Activated CD4-positive, alpha-beta T cell treated with anti-CD3 and anti-CD28 coated beads for 36 hours (primary cell): ENCODE results near the gene ITPRIPL2. TPM values are rescaled to one million over a fixed set of nuclear protein-coding genes. Genes with fewer than 3 reads are reported as not detected.

Source experiments
- ATAC-seq: fragments of 200-7000 bp; cut with Tn5 transposase; one replicate; pipeline ENCODE4 v1.10.0; 2021; ENCODE audit warnings: mild to moderate bottlenecking, moderate library complexity
- CTCF ChIA-PET: fragments of 350-600 bp; sonication (Branson Sonifier 250); formaldehyde crosslinking; loops from one replicate; lab custom pipeline; 2021; ENCODE audit warnings: antibody characterized with exemption; lab: Charles Lee
- POLR2A ChIA-PET: fragments of 350-600 bp; sonication (Branson Sonifier 250); formaldehyde crosslinking; loops from one replicate; lab custom pipeline; 2021; ENCODE audit warnings: antibody characterized with exemption, inconsistent platforms; lab: Charles Lee
- DNase-seq: peaks from one replicate; pipeline ENCODE4 v3.0.0-alpha.2; 2020
- H3K27ac Mint-ChIP-seq: one replicate; pipeline ENCODE4 v1.8.0; 2021; ENCODE audit warnings: mixed read lengths
- H3K27me3 Mint-ChIP-seq: one replicate; pipeline ENCODE4 v1.8.0; 2021; ENCODE audit warnings: mixed read lengths
- H3K36me3 Mint-ChIP-seq: one replicate; pipeline ENCODE4 v1.8.0; 2021; ENCODE audit warnings: low read depth, mixed read lengths
- H3K4me1 Mint-ChIP-seq: one replicate; pipeline ENCODE4 v1.8.0; 2021; ENCODE audit warnings: mixed read lengths
- H3K4me3 Mint-ChIP-seq: one replicate; pipeline ENCODE4 v1.8.0; 2021; ENCODE audit warnings: mild to moderate bottlenecking, moderate library complexity, mixed read lengths
- H3K9me3 Mint-ChIP-seq: one replicate; pipeline ENCODE4 v1.8.0; 2021; ENCODE audit warnings: low read depth, mixed read lengths
- intact Hi-C, 2 experiments: fragments of 100-400 bp; cut with DNase I in 1 of 2; cut with micrococcal nuclease in 1 of 2; formaldehyde crosslinking; loops; one replicate each; pipeline versions ENCODE4 v1.14.2 to v1.15.1; 2022 to 2024; cut with DNase I, micrococcal nuclease
- total RNA-seq, 2 experiments: library from RNA; stranded (reverse); gene quantifications; one replicate each; pipeline ENCODE4 v1.2.3, GENCODE V29; 2021

The ITPRIPL2 gene
- total RNA-seq, 2 experiments from 2014 or later = 2.4 to 4.2 TPM

- ChIA-PET POLR2A (no interaction called here), CTCF (interaction anchor here (0.7 to 1.1 kb wide), 2 partner anchors 16 to 38 kb away, joined by 3 read pairs; no protein-coding TSS in a partner anchor)
- H3K36me3 Mint-ChIP-seq = no peaks in the 10 kb centered on the region
Observed at GRCh38 chr16:19123535-19124178, 9.9 kb downstream of the ITPRIPL2 start.

GRCh38 chr16:19126300-19126699 is 12.5 kb downstream of the ITPRIPL2 start:
- Mint-ChIP-seq H3K4me3 (no peak overlapping the region), H3K27ac (no peak overlapping the region), H3K27me3 (no peaks in the 10 kb centered on the region), H3K36me3 (no peaks in the 10 kb centered on the region), H3K9me3 (no peaks in the 10 kb centered on the region), H3K4me1 (peaks cover 19% of the 10 kb centered on the region)
- ChIA-PET CTCF (interaction anchor here (0.6 to 0.7 kb wide), 2 partner anchors 64 to 87 kb away, joined by 3 to 5 read pairs; no protein-coding TSS in a partner anchor), POLR2A (no interaction called here)
- intact Hi-C loops = no loop called here
- ATAC-seq (no peak), DNase-seq (no peak)

More at GRCh38 chr16:19123535-19124178, 9.9 kb downstream of the ITPRIPL2 start:
- ATAC-seq = no peak
- H3K4me3 Mint-ChIP-seq = no peak overlapping the region
- intact Hi-C loops = no loop called here
- no peak overlapping the region for H3K27ac Mint-ChIP-seq
- peaks cover 3% of the 10 kb centered on the region for H3K27me3 Mint-ChIP-seq
- H3K4me1 Mint-ChIP-seq = peaks cover 24% of the 10 kb centered on the region
- DNase-seq = no peak
- no peaks in the 10 kb centered on the region for H3K9me3 Mint-ChIP-seq

GRCh38 chr16:19127205-19127604 is 13.4 kb downstream of the ITPRIPL2 start:
- ChIA-PET CTCF (interaction anchor here (1.0 kb wide), 1 partner anchor 52 kb away, joined by 3 read pairs; no protein-coding TSS in a partner anchor), POLR2A (no interaction called here)
- Mint-ChIP-seq H3K36me3 (no peaks in the 10 kb centered on the region), H3K4me1 (peaks cover 21% of the 10 kb centered on the region), H3K27me3 (no peaks in the 10 kb centered on the region), H3K27ac (peak overlapping the region; percentile 7), H3K4me3 (no peak overlapping the region), H3K9me3 (no peaks in the 10 kb centered on the region)
- peak; percentile 66 for ATAC-seq
- intact Hi-C loops = no loop called here
- DNase-seq = no peak

- Mint-ChIP-seq H3K4me1 (peaks cover 21% of the 10 kb centered on the region), H3K27ac (peak overlapping the region; percentile 7), H3K27me3 (no peaks in the 10 kb centered on the region), H3K4me3 (no peak overlapping the region), H3K9me3 (no peaks in the 10 kb centered on the region), H3K36me3 (no peaks in the 10 kb centered on the region)
- ATAC-seq (peak; percentile 57), DNase-seq (peak; percentile 16)
- POLR2A ChIA-PET = no interaction called here
- intact Hi-C loops = no loop called here
- CTCF ChIA-PET = interaction anchor here (1.0 to 1.1 kb wide), 2 partner anchors 41 to 51 kb away, joined by 3 to 4 read pairs; no protein-coding TSS in a partner anchor
Observed at GRCh38 chr16:19127674-19128131, 13.9 kb downstream of the ITPRIPL2 start.

- H3K4me1 Mint-ChIP-seq = peaks cover 21% of the 10 kb centered on the region
- H3K27ac Mint-ChIP-seq = no peak overlapping the region
- intact Hi-C loops = no loop called here
- no peaks in the 10 kb centered on the region for H3K36me3 Mint-ChIP-seq
- ChIA-PET POLR2A (no interaction called here), CTCF (interaction anchor here (1.1 kb wide), 1 partner anchor 42 kb away, joined by 4 read pairs; no protein-coding TSS in a partner anchor)
- no peak for ATAC-seq
- no peaks in the 10 kb centered on the region for H3K27me3 Mint-ChIP-seq
- no peak overlapping the region for H3K4me3 Mint-ChIP-seq
- no peak for DNase-seq
- H3K9me3 Mint-ChIP-seq = no peaks in the 10 kb centered on the region
Observed at GRCh38 chr16:19128454-19129200, 14.9 kb downstream of the ITPRIPL2 start.

- CTCF ChIA-PET = no interaction called here
- H3K9me3 Mint-ChIP-seq = no peaks in the 10 kb centered on the region
- H3K36me3 Mint-ChIP-seq = no peaks in the 10 kb centered on the region
- H3K27ac Mint-ChIP-seq = no peak overlapping the region
- ATAC-seq (no peak), DNase-seq (no peak)
- H3K4me3 Mint-ChIP-seq = no peak overlapping the region
- H3K27me3 Mint-ChIP-seq = no peaks in the 10 kb centered on the region
- intact Hi-C loops = no loop called here
- POLR2A ChIA-PET = interaction anchor here (0.7 kb wide), 1 partner anchor 11 kb away, joined by 4 read pairs; no protein-coding TSS in a partner anchor
- peaks cover 21% of the 10 kb centered on the region for H3K4me1 Mint-ChIP-seq
Observed at GRCh38 chr16:19130385-19130784, 16.6 kb downstream of the ITPRIPL2 start.

- intact Hi-C loops = no loop called here
Observed at GRCh38 chr16:19130852-19131824, 17.4 kb downstream of the ITPRIPL2 start.

GRCh38 chr16:19131825-19132218 is 18.1 kb downstream of the ITPRIPL2 start:
- Mint-ChIP-seq H3K27me3 (peaks cover 4% of the 10 kb centered on the region), H3K9me3 (no peaks in the 10 kb centered on the region), H3K36me3 (no peaks in the 10 kb centered on the region), H3K4me1 (peaks cover 21% of the 10 kb centered on the region), H3K27ac (no peak overlapping the region), H3K4me3 (no peak overlapping the region)
- no peak for ATAC-seq
- DNase-seq = no peak
- intact Hi-C loops = no loop called here
- ChIA-PET POLR2A (no interaction called here), CTCF (no interaction called here)

More at GRCh38 chr16:19130852-19131824, 17.4 kb downstream of the ITPRIPL2 start:
- ChIA-PET CTCF (interaction anchor here (0.7 kb wide), 1 partner anchor 52 kb away, joined by 3 read pairs; no protein-coding TSS in a partner anchor), POLR2A (interaction anchor here (0.7 kb wide), 1 partner anchor 12 kb away, joined by 4 read pairs; no protein-coding TSS in a partner anchor)
- Mint-ChIP-seq H3K36me3 (no peaks in the 10 kb centered on the region), H3K27me3 (peaks cover under 1% of the 10 kb centered on the region), H3K4me1 (peaks cover 21% of the 10 kb centered on the region), H3K9me3 (no peaks in the 10 kb centered on the region), H3K27ac (peak overlapping the region; percentile 37), H3K4me3 (no peak overlapping the region)
- DNase-seq (peak; percentile 12), ATAC-seq (peak; percentile 30)

- no peak overlapping the region for H3K27ac Mint-ChIP-seq
- H3K4me1 Mint-ChIP-seq = peaks cover 18% of the 10 kb centered on the region
- intact Hi-C loops = no loop called here
- no peaks in the 10 kb centered on the region for H3K9me3 Mint-ChIP-seq
- ChIA-PET POLR2A (no interaction called here), CTCF (interaction anchor here (0.6 kb wide), 1 partner anchor 45 kb away, joined by 3 read pairs; no protein-coding TSS in a partner anchor)
- no peak for DNase-seq
- peaks cover 6% of the 10 kb centered on the region for H3K27me3 Mint-ChIP-seq
- no peak overlapping the region for H3K4me3 Mint-ChIP-seq
- no peaks in the 10 kb centered on the region for H3K36me3 Mint-ChIP-seq
- ATAC-seq = no peak
Observed at GRCh38 chr16:19132255-19132654, 18.5 kb downstream of the ITPRIPL2 start.

GRCh38 chr16:19132898-19133297 is 19.1 kb downstream of the ITPRIPL2 start:
- ATAC-seq = no peak
- ChIA-PET CTCF (interaction anchor here (0.6 kb wide), 1 partner anchor 46 kb away, joined by 3 read pairs; no protein-coding TSS in a partner anchor), POLR2A (no interaction called here)
- Mint-ChIP-seq H3K9me3 (no peaks in the 10 kb centered on the region), H3K4me1 (peaks cover 12% of the 10 kb centered on the region), H3K4me3 (no peak overlapping the region), H3K27me3 (peaks cover 6% of the 10 kb centered on the region), H3K27ac (no peak overlapping the region), H3K36me3 (no peaks in the 10 kb centered on the region)
- no peak for DNase-seq
- intact Hi-C loops = no loop called here
